Muscle of back (tissue), 11 donors: ENCODE data around the gene DRC3. TPM values are rescaled to one million over a fixed set of nuclear protein-coding genes. Genes with fewer than 3 reads are reported as not detected.
"Not testable (repeated sequence)": the region's sequence is repeated elsewhere in the genome, so short reads cannot be mapped to it uniquely, and the experiment has no call there.

Experiments used
- DNase-seq, 3 donors: peaks; one replicate each; pipeline versions ENCODE4 v3.0.0 to v3.0.0-alpha.2; 2013
- polyA plus RNA-seq, 10 donors: library from polyadenylated mRNA; unstranded; fragments of 120-200 nt; gene quantifications; one replicate each; pipeline ENCODE4 v1.2.1, GENCODE V29; 2013; ENCODE audit not compliant: insufficient read length in 10 of 10

The DRC3 gene
- polyA plus RNA-seq, 10 donors = 3.0 to 7.4 (median 4.6) TPM

- DNase-seq = peak in 2 of 3 donors; percentile 11 to 17
Measured at GRCh38 chr17:17940441-17940911, 32.2 kb upstream of the DRC3 start.

- no peak for DNase-seq
Measured at GRCh38 chr17:17941015-17941414, 31.6 kb upstream of the DRC3 start.

- no peak for DNase-seq
Measured at GRCh38 chr17:17942846-17943245, 29.8 kb upstream of the DRC3 start.

- no peak for DNase-seq
Measured at GRCh38 chr17:17943281-17943984, 29.2 kb upstream of the DRC3 start.

- peak in 1 of 3 donors; percentile 10 for DNase-seq
Measured at GRCh38 chr17:17944242-17944641, 28.4 kb upstream of the DRC3 start.

GRCh38 chr17:17944743-17945142 is 27.9 kb upstream of the DRC3 start:
- DNase-seq = no peak

- DNase-seq = no peak
Measured at GRCh38 chr17:17946093-17946492, 26.6 kb upstream of the DRC3 start.

- no peak for DNase-seq
Measured at GRCh38 chr17:17947309-17947708, 25.4 kb upstream of the DRC3 start.

GRCh38 chr17:17947966-17948365 is 24.7 kb upstream of the DRC3 start:
- no peak for DNase-seq

GRCh38 chr17:17950347-17950746 is 22.3 kb upstream of the DRC3 start:
- no peak for DNase-seq

- no peak for DNase-seq
Measured at GRCh38 chr17:17950806-17951205, 21.9 kb upstream of the DRC3 start.

GRCh38 chr17:17951524-17951923 is 21.1 kb upstream of the DRC3 start:
- DNase-seq = no peak

GRCh38 chr17:17952691-17953090 is 20.0 kb upstream of the DRC3 start:
- no peak for DNase-seq

- no peak for DNase-seq
Measured at GRCh38 chr17:17954079-17954478, 18.6 kb upstream of the DRC3 start.

- DNase-seq = not testable (repeated sequence)
Measured at GRCh38 chr17:17955790-17956341, 16.8 kb upstream of the DRC3 start.

GRCh38 chr17:17957584-17957916 is 15.1 kb upstream of the DRC3 start:
- DNase-seq = no peak

- DNase-seq = no peak
Measured at GRCh38 chr17:17958982-17959381, 13.7 kb upstream of the DRC3 start.

GRCh38 chr17:17959520-17960361 is 12.9 kb upstream of the DRC3 start:
- peak; percentile 39 to 80 (median 56) for DNase-seq

- no peak for DNase-seq
Measured at GRCh38 chr17:17960500-17961030, 12.1 kb upstream of the DRC3 start.

GRCh38 chr17:17963066-17963465 is 9.6 kb upstream of the DRC3 start:
- no peak for DNase-seq

GRCh38 chr17:17963694-17964436 is 8.8 kb upstream of the DRC3 start:
- no peak for DNase-seq

GRCh38 chr17:17964710-17965109 is 8.0 kb upstream of the DRC3 start:
- no peak for DNase-seq
